ENCODE measurements around the gene DDX39B.

DDX39B gene

GRCh38 chr6:31568537-31568961 lies 26.7 kb upstream of the DDX39B start:
- TF ChIP-seq MAX (IDR thresholded peaks at IDR 0.05) (no peak), NFIC (IDR thresholded peaks at IDR 0.05) (no peak), CREB1 (IDR thresholded peaks at IDR 0.05; ENCODE audit: low read depth) (no peak), REST (IDR thresholded peaks at IDR 0.05; ENCODE audit: low read depth) (no peak), FOXM1 (IDR thresholded peaks at IDR 0.05; ENCODE audit: borderline replicate concordance, low read depth) (no peak), RAD21 (IDR thresholded peaks at IDR 0.05; ENCODE audit: low read depth) (no peak), TAF1 (IDR thresholded peaks at IDR 0.05; ENCODE audit: low read depth) (no peak), CEBPB (IDR thresholded peaks at IDR 0.05) (no peak), TCF12 (IDR thresholded peaks at IDR 0.05; ENCODE audit: low read depth) (no peak), USF1 (IDR thresholded peaks at IDR 0.05) (no peak), TEAD4 (IDR thresholded peaks at IDR 0.05) (no peak), EP300 (IDR thresholded peaks at IDR 0.05; ENCODE audit: borderline replicate concordance) (no peak), ZBTB7A (IDR thresholded peaks at IDR 0.05; ENCODE audit: low read depth) (no peak), YY1 (IDR thresholded peaks at IDR 0.05; ENCODE audit: low read depth) (no peak), EGR1 (IDR thresholded peaks at IDR 0.05) (no peak)

DNA sequence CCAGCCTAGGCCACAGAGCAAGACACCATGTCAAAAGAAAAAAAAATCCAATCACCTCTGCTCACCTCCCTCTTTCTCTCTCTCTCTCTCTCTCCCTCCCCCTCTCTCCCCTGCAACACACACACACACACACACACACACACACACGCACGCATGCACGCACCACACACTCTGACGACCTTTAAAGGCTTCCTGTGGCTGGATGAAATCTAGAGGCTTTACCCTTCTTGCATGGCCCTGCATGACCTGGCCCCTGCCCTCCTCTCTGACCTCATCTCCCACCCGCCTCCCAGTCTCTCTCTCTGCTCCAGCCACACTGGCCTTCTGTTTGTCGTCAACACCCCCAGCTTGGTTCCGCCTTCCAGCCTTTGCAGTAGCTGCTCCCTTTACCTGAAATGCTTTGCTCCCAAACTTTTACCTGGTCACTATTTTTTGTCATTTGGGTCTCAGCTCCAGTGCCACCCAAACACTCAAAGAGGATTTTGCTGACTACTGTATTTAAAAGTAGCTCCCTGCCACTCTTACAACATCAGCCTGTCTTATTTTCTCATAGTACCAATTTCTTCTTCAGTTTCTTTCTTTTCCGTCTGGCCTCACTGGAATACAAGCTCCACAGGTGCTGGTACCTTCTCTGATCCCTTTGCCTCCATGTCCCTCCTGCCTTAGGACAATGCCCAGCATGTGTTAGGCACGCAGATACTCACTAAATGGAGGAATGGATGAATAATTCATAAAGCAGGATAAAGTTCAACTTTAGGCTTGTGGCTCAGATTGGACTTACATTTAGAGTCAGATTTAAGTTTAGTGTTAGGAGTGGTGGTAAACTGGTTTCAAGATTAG lies 25.9 kb upstream of the DDX39B start:
- TF ChIP-seq MAX (IDR thresholded peaks at IDR 0.05) (no peak), EP300 (IDR thresholded peaks at IDR 0.05; ENCODE audit: borderline replicate concordance) (no peak), TCF12 (IDR thresholded peaks at IDR 0.05; ENCODE audit: low read depth) (no peak), TEAD4 (IDR thresholded peaks at IDR 0.05) (no peak)

DNA sequence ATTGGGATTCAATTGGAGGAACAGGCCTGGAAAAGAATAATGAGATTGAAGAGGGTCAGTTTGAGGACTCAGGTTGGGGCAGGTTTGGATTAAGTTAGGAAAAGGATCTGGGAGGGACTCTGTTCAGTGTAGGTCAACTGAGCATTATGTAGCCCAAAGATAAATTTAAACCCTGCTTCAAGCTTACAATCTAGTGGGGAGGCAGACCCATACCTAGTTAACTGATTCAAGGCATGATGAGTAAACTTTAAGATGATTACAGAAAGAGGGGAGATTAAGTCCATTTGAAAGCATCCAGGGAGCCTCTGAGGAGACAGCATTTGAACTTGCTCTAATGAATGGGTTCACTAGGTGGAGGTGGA lies 18.9 kb upstream of the DDX39B start:
- TF ChIP-seq MAX (IDR thresholded peaks at IDR 0.05): no peak
- no peak for TF ChIP-seq REST (IDR thresholded peaks at IDR 0.05; ENCODE audit: low read depth)
- TF ChIP-seq TEAD4 (IDR thresholded peaks at IDR 0.05): no peak
- TF ChIP-seq FOXM1 (IDR thresholded peaks at IDR 0.05; ENCODE audit: borderline replicate concordance, low read depth): no peak
- TF ChIP-seq EGR1 (IDR thresholded peaks at IDR 0.05): no peak
- TF ChIP-seq RAD21 (IDR thresholded peaks at IDR 0.05; ENCODE audit: low read depth): no peak
- TF ChIP-seq USF1 (IDR thresholded peaks at IDR 0.05): no peak
- no peak for TF ChIP-seq YY1 (IDR thresholded peaks at IDR 0.05; ENCODE audit: low read depth)

DNA sequence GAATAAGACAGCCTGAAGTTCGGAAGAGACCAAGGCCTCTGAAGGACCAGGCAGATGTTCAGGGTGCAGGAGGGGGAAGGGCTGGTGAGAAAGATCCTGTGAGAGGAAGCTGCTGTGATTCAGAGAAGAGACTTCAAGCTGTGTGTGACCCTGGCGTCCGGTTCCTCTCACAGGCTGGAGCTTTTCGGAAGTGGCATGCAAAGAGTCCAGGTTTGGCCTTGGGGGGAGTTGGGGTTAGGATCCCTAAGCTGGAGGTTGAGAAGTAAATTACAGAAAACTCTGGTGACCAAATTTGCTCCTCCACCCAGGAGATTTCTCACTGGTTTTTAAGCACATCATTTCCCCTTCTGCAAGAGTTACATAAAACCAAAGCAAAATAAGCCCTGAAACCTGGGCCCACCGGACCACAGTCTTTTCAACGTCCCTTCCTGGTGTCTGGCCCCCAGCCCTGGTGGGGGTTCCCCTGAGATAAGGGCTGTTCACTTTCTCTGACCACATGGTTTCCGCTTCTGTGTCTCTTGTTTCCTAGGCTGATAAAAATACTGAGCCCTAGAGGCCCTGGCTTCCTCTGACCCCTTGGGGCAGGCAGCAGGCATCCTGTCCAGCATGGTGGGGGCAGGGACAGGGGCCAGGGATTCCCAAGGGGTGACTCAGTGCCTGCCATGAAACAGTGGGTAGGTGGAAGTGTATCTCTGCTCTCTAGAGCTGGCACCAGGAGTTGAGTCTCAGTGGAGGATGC lies 18.3 kb upstream of the DDX39B start:
- no peak for TF ChIP-seq TCF12 (IDR thresholded peaks at IDR 0.05; ENCODE audit: low read depth)
- TF ChIP-seq TEAD4 (IDR thresholded peaks at IDR 0.05): 0 out of 2 replicates have a peak, but pooled peaks have one; percentile 8

DNA sequence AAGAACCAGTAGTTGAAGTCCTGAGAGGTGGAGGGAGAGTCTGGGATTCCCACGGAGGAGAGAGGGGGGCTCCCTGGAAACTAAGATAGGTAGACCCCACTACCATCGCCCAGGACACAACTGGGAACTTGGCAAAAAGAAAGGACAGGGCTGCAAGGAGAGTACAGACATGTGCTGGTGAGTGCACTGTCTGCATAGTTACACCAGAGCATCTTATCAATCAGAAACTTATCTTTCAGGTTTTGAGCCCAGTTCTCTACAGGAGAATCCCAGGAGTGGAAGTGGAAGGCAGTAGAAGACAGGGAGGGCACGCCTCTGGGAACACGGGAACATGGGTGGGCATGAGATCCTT lies 17.8 kb upstream of the DDX39B start:
- no peak for TF ChIP-seq USF1 (IDR thresholded peaks at IDR 0.05)
- TF ChIP-seq EP300 (IDR thresholded peaks at IDR 0.05; ENCODE audit: borderline replicate concordance): no peak
- TF ChIP-seq NFIC (IDR thresholded peaks at IDR 0.05): no peak
- TF ChIP-seq RAD21 (IDR thresholded peaks at IDR 0.05; ENCODE audit: low read depth): no peak
- TF ChIP-seq ZBTB7A (IDR thresholded peaks at IDR 0.05; ENCODE audit: low read depth): no peak
- no peak for TF ChIP-seq REST (IDR thresholded peaks at IDR 0.05; ENCODE audit: low read depth)
- no peak for TF ChIP-seq CREB1 (IDR thresholded peaks at IDR 0.05; ENCODE audit: low read depth)
- TF ChIP-seq FOXM1 (IDR thresholded peaks at IDR 0.05; ENCODE audit: borderline replicate concordance, low read depth): no peak
- TF ChIP-seq TCF12 (IDR thresholded peaks at IDR 0.05; ENCODE audit: low read depth): no peak
- TF ChIP-seq CEBPB (IDR thresholded peaks at IDR 0.05): no peak
- TF ChIP-seq YY1 (IDR thresholded peaks at IDR 0.05; ENCODE audit: low read depth): no peak
- no peak for TF ChIP-seq EGR1 (IDR thresholded peaks at IDR 0.05)
- no peak for TF ChIP-seq MAX (IDR thresholded peaks at IDR 0.05)
- no peak for TF ChIP-seq TAF1 (IDR thresholded peaks at IDR 0.05; ENCODE audit: low read depth)
- TF ChIP-seq TEAD4 (IDR thresholded peaks at IDR 0.05): no peak
